Esophagus (tissue), 2 donors: Measurements from ENCODE around the gene ZSCAN5C. TPM values are rescaled to one million over a fixed set of nuclear protein-coding genes. Genes with fewer than 3 reads are reported as not detected.
"Not testable (repeated sequence)": the region's sequence is repeated elsewhere in the genome, so short reads cannot be mapped to it uniquely, and the experiment has no call there.

Experiments used
- H3K27ac ChIP-seq, 2 donors: one replicate each; pipeline ENCODE4 v1.5.1; 2013; ENCODE audit warnings: low read depth in 2 of 2, mild to moderate bottlenecking in 2 of 2, inconsistent platforms in 1 of 2, low read length in 1 of 2, moderate library complexity in 1 of 2
- H3K27me3 ChIP-seq, 2 donors: one replicate each; pipeline ENCODE4 v1.6.1; 2013; ENCODE audit warnings: low read length in 2 of 2, control low read depth in 1 of 2, mild to moderate bottlenecking in 1 of 2; ENCODE audit not compliant: insufficient read depth in 2 of 2, control insufficient read depth in 1 of 2
- H3K36me3 ChIP-seq, 2 donors: one replicate each; pipeline ENCODE4 v1.6.1; 2013; ENCODE audit warnings: low read length in 1 of 2; ENCODE audit not compliant: control insufficient read depth in 2 of 2, insufficient read depth in 2 of 2
- H3K4me1 ChIP-seq, 2 donors: one replicate each; pipeline ENCODE4 v1.6.1; 2013; ENCODE audit warnings: low read length in 1 of 2; ENCODE audit not compliant: control insufficient read depth in 2 of 2, insufficient read depth in 2 of 2
- H3K4me3 ChIP-seq, 2 donors: one replicate each; pipeline ENCODE4 v1.5.1; 2013; ENCODE audit warnings: low read length in 2 of 2, mild to moderate bottlenecking in 2 of 2, low read depth in 1 of 2, moderate library complexity in 1 of 2
- H3K9me3 ChIP-seq, 2 donors: one replicate each; pipeline ENCODE4 v1.6.1; 2013; ENCODE audit warnings: mild to moderate bottlenecking in 2 of 2, low read depth in 1 of 2, low read length in 1 of 2, moderate library complexity in 1 of 2; ENCODE audit not compliant: control insufficient read depth in 2 of 2, insufficient read depth in 1 of 2
- WGBS, 2 donors: extraction: QIAGEN DNeasy Blood & Tissue Kit; methylation state at CpG; one replicate each; pipeline ENCODE4 v1.1.7; 2013; 5-methylcytosine and 5-hydroxymethylcytosine counted together
- polyA plus RNA-seq, 2 donors: library from polyadenylated mRNA; stranded (reverse); fragments of 200-250 nt; gene quantifications; one replicate each; pipeline ENCODE4 v1.2.3, GENCODE V29; 2013
- donor health status: healthy with polysubstance abuse.
- donor health status: Bipolar disorder and iron deficiency.

ZSCAN5C gene
- polyA plus RNA-seq, 2 donors, result not detected

- H3K9me3 ChIP-seq, H3K27me3 ChIP-seq, H3K4me3 ChIP-seq, H3K36me3 ChIP-seq, H3K27ac ChIP-seq, H3K4me1 ChIP-seq: not testable (repeated sequence)
- 95 to 96% methylated on average over 8 of the region's 8 CpGs for WGBS, 2 donors
Measured at GRCh38 chr19:56248736-56249338, 46.8 kb downstream of the ZSCAN5C start.

GRCh38 chr19:56252699-56253422 is 50.8 kb downstream of the ZSCAN5C start:
- Histone ChIP-seq H3K27ac (no peak overlapping the region), H3K4me3 (no peak overlapping the region), H3K4me1 (no peaks in the 10 kb centered on the region), H3K9me3 (peaks cover 0 to 3% of the 10 kb centered on the region in 2 donors), H3K36me3 (no peaks in the 10 kb centered on the region), H3K27me3 (no peaks in the 10 kb centered on the region)
- WGBS, 2 donors, result 37 to 41% methylated on average over 10 of the region's 10 CpGs

GRCh38 chr19:56253737-56254136 is 51.7 kb downstream of the ZSCAN5C start:
- Histone ChIP-seq H3K4me3 (no peak overlapping the region), H3K4me1 (no peaks in the 10 kb centered on the region), H3K27me3 (no peaks in the 10 kb centered on the region), H3K27ac (no peak overlapping the region), H3K36me3 (no peaks in the 10 kb centered on the region), H3K9me3 (peaks cover 0 to 3% of the 10 kb centered on the region in 2 donors)
- 46 to 50% methylated on average over 5 of the region's 5 CpGs for WGBS, 2 donors

- H3K27me3 ChIP-seq, result no peaks in the 10 kb centered on the region
- 85 to 87% methylated on average over 12 of the region's 12 CpGs for WGBS, 2 donors
- H3K9me3 ChIP-seq, result no peaks in the 10 kb centered on the region
- no peaks in the 10 kb centered on the region for H3K4me1 ChIP-seq
- no peak overlapping the region for H3K4me3 ChIP-seq
- no peaks in the 10 kb centered on the region for H3K36me3 ChIP-seq
- H3K27ac ChIP-seq, result no peak overlapping the region
Measured at GRCh38 chr19:56258272-56258671, 56.2 kb downstream of the ZSCAN5C start.

Other genes with a start within 250 kb of the ZSCAN5C start
- gene NLRP5, start 215.5 kb upstream of the ZSCAN5C start, polyA plus RNA-seq, result not detected
- gene ZNF787, start 81.0 kb upstream of the ZSCAN5C start, polyA plus RNA-seq, result 10 to 100 TPM; 17.0 to 19.0 TPM
- 10 to 100 TPM; 12.9 to 16.0 TPM for gene ZNF444, start 61.0 kb upstream of the ZSCAN5C start, polyA plus RNA-seq
- gene GALP, start 26.3 kb upstream of the ZSCAN5C start, polyA plus RNA-seq, result not detected
- under 1 TPM; 0.01 to 0.04 TPM for gene ZSCAN5B, start 4.5 kb upstream of the ZSCAN5C start, polyA plus RNA-seq
- gene EDDM13, start 70.5 kb downstream of the ZSCAN5C start, polyA plus RNA-seq, result 1 to 10 TPM; 2.8 to 3.0 TPM
- 1 to 10 TPM; 3.8 to 3.9 TPM for gene ZSCAN5A, start 112.6 kb downstream of the ZSCAN5C start, polyA plus RNA-seq
- gene ZNF582, start 191.3 kb downstream of the ZSCAN5C start, polyA plus RNA-seq, result 1 to 10 TPM in 1 of 2 donors, under 1 TPM in 1; 0.86 to 1.1 TPM
- gene ZNF583, start 202.1 kb downstream of the ZSCAN5C start, polyA plus RNA-seq, result under 1 TPM; 0.55 to 0.56 TPM